ENCODE measurements around the gene PRKACA.
A peak's percentile ranks its signal among the peaks of the same experiment; 100 is the strongest.
"Not testable (repeated sequence)": the region's sequence is repeated elsewhere in the genome, so short reads cannot be mapped to it uniquely, and the experiment has no call there.

The PRKACA gene

DNA sequence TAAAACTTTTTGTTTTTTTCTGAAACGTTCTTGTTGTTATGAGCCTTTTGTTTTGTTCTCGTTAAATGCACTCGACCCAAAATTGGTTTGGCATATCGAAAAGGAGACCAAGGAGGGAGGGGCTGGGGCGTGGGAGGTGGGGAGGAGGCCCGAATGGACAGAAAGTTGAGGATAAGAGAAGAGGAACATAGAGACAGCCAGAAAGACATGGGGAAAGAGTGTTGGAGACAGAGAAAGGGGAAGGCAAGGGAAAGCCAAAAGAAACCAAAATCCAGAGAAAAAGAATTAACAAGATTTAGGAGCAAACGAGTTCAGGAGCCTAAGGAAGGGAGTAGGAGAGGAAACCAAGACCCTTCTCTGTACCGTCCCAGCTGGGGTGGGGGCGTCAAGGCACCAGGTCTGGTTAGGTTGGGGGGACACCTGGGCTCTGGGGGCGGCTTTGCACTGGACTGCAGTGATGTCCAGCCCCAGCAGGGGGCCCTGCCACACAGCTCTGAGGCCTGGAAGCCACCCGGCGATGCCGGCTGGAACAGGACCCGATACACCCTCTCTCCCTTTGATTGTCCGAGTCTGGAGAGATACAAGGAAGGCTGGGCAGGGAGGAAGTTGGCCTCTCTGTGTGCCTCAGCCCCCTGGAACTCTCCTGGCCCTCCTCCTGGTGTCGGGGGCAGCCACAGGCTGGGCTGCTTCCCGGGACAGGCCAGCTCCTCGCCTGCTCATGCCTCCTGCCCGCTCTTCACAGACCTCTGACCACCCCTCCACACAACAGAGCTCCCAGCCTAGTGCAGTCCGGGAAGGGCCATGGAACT lies 30.4 kb upstream of the PRKACA start:
- DNase-seq, result peak; percentile 18

DNA sequence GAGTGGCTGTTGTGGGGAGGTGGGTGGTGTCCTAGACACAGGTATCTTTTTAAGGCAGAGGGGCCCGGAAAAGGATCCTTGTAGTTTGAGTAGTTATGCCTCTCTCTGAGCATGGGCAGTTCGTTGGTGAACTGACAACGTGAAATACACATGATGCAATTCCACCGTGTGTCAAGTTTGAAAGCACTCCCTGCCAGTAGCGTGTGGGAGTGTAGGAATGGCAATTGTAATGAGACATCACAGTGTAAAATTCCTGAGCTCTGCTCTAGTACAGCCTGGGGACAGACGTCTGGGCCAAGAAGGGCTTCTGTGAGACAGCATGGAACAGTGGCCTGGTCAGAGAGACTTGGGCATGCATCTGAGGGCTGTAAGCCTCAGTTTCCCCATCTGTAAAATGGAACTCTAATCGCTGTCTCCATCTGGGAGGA lies 29.2 kb upstream of the PRKACA start:
- no peak for DNase-seq

DNA sequence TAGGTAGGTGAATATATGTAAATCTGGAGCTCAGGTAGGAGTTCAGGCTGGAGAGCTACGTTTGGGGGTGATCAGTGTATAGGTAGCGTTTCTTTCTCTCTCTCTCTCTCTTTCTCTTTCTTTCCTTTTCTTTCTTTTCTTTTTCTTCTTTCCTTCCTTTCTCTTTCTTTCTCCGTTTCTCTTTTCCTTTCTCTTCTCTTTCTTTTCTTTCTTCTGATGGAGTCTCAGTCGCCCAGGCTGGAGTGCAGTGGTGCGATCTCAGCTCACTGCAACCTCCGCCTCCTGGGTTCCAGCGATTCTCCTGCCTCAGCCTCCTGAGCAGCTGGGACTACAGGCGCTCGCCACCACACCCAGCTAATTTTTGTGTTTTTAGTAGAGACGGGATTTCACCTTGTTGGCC lies 28.6 kb upstream of the PRKACA start:
- not testable (repeated sequence) for DNase-seq

DNA sequence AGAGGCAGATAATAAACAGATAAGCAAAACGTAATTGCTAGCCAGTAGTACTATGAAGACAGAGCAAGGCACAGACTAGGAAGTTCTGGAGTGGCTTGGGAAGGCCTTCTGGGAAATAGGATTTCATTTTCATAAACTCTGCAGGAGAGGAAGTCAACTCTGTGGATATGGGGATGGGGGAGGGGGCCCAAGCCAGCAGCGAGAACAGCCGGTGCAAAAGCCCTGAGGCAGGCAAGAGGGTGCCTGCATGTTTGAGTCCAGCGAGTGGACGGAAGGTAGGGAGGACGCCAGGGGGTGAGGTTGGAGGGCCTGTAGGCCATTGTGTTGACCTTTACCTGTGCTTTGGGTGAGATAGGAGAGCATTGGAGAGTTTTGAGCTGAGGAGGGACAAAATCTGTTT lies 27.8 kb upstream of the PRKACA start:
- no peak for DNase-seq

DNA sequence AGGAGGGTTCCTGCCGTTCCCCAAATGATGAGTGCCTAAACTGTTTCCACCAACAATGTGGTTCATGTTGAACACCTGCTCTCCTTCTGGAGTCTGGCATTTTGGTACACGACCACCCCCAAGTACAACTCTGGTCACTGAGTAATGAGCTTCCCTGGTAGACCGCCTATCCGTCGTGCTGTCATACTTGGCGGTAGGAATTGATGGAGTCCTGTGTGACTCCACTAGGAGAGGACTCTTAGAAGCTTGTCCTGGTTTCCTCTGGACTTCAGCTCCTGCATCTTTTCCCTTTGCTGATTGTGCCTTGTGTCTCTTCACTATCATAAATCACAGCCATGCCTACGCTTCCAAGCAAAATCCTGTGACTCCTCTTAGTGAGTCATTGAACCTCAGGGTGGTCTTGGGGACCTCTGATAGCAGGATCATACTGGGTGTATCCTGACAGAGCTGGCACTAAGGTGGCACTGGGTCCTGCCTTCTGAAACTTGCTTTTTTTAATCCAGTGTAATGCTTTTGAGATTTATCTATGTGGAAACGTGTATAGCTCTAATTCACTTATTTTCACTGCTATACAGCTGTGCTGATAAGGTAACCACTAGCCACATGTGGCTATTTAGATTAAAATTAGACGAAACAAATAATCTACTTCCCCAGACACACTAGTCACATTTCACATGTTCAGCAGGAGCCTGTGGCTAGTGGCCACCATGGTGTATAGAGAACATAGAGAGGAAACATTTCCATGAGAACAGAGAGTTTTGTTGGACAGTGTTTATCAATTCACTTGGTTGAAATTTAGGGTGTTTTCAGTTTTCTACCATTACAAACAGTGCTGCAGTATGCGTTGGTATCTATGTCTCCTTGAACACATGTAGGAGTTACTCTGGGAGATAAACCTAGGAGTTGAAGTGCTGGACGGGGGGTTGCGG lies 25.0 kb upstream of the PRKACA start:
- DNase-seq, result no peak

DNA sequence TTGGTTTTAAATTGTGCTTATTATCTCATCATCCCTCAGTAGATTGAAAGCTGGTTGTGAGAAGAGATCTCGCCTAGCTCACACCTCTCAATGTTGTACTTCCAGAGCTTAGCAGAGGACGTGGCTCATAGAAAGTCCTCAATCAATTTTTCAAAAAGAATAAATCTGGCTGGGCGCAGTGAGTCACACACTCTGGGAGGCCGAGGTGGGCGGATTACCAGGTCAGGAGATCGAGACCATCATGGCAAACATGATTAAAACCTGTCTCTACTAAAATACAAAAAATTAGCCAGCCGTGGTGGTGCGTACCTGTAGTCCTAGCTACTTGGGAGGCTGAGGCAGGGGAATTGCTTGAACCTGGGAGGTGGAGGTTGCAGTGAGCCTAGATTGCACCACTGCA lies 23.5 kb upstream of the PRKACA start:
- no peak for DNase-seq

DNA sequence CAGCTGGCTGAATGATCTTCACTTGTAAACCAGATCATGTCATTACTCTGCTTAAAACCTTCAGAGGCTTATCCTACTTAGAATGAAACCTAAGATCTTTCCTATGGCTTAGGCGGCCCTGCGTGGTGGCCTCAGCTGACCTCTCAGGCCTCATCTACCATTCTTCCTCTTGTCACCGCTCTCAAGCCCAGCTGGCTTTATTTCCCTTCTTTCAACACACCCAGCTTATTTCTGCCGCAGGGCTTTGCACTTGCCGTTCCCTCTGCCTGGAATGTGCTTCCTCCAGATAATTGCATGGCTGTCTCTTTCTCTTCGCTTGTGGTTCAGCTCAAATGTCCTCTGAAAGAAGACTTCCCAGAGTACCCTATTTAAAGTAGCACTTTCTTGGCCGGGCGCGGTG lies 22.4 kb upstream of the PRKACA start:
- DNase-seq, result no peak

DNA sequence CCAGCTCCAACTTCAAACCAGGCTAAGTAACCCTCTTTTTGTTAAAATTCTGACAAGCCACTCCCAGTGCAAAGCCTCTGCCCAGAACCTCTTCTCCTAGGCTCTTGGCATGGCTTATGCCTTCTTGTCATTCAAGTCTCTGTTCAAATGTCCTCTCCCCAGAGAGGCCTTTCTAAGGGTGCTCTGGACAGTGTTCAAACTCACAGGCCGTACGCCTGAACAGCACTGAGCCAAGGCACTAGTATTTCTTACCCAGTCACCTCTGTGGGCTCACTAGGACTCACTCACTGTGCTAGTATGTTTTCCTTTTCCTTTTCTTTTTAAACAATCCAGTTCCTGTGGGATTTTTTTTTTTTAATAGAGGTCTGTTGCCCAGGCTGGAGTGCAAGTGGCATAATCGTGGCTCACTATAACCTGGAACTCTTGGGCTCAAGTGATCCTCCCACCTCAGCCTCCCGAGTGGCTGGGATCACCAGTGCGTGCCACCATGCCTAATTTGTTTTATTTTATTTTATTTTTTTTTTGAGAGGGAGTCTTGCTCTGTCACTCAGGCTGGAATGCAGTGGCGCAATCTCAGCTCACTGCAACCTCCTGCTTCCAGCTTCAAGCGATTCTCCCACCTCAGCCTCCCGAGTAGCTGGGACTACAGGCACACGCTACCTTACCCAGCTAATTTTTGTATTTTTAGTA lies 21.2 kb upstream of the PRKACA start:
- no peak for DNase-seq

DNA sequence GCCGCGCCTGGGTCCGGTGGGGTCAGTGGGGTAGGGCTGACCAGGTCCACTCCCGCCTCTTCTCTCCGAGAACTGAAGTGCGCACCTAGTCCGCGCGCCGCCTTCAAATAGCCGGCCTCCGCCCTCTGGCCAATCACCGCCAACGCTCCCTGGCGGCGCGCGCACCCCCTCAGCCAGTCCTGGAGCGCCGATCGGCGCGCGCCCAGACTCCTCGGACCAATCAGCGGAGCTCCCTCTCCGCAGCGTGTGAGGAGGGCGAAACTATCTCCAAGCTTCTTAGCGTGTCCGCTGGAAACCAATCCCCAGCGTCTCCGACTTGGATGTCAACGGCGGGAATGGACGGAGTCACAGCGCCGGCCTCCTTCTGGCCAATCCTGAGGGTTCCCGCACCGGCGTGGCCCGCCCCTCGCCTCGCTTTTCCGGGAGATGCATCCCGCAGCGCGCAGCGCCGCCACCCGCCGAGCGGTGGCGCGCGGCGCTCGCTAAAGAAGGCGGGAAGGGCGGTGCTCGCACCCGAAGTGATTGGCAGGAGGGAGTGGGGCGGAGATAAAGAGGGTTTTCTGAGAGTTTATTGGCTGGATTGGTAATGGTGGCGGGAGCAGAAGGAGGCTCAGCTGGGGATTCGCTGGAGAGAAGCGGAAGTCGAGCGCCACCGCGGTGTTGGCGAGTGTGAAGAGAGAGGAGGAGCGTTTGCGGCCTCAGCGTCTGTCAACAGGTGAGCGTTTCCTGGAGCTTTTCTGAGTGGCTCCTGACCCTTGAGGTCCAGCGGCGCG lies 19.1 kb upstream of the PRKACA start, which contains the start of gene ASF1B:
Gene ASF1B, minus strand, starts transcription at position 81 of the 773 bp plus-strand sequence. CDS start 133 bp downstream, outside the sequence.
- peak; percentile 99 for DNase-seq

DNA sequence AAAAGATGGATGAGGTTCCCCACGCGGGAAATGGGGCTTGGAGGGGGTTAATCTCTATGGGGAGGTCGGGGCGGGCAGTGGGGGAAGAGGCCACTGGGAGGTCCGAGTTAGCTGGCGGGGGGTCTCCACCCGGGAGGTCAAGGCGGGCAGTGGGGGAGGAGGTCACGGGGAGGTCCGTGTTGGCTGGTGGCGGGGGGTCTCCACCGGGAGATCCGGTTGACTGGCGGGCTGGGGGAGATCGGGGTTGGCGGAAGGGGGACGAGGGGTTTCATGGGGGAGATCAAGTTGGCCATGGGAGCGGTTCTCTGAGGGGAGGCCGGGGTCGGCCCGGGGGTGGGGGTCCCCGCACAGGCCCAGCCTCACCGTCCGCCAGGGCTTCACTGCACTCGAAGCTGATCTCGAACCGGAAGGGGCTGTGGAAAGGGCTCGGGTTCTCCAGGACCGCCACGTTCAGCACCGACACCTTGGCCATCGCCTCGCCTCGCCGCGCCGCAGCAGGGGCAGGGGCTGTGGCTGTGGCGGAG lies 18.5 kb upstream of the PRKACA start:
- no peak for DNase-seq

DNA sequence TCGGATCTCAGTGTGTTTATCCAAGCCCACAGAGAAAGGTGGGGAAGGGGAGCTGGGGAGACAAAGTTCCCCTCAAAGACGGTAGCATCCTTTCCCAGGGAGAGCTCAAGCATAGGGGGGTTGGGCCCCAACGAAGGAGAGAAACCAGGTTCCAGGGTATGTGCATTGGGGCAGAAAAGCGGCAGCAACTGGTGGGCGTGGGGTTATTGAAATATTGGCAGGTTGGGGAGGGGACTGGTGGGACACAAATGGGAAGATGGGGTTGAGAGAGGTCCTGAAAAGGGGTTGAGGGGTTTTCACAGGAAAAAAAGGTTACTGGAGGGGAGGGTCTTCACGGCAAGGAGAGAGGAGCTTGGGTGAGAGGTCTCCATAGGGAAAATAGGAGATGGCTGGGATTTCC lies 17.8 kb upstream of the PRKACA start:
- DNase-seq, result no peak

DNA sequence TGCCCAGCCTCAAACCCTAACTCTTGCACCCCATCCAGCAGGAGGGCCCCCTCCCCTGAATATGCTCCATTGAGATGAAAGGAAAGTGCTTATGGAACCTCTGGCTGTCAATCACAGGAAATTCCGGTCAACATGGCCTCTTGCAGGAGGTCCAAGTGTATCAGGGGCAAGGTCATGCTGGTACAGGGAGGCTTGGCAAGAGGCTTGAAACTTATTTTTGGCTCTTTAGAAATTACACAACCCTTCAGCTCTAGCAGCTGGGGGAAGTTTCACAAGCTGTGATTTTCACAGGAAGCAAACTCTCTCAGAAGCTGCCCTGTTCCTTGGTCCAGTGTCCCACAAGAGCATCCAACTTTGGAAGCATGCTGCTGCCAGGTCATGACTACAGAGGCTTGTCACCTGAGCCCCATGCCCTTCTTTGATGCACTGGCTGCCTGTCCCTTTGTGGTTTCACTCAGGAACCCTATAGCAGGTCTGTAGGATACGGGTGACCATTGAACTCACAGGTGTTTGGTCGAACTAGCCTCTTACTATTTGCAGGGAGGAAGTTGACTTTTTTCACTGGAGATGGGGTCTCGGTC lies 10.5 kb upstream of the PRKACA start:
- DNase-seq, result no peak

DNA sequence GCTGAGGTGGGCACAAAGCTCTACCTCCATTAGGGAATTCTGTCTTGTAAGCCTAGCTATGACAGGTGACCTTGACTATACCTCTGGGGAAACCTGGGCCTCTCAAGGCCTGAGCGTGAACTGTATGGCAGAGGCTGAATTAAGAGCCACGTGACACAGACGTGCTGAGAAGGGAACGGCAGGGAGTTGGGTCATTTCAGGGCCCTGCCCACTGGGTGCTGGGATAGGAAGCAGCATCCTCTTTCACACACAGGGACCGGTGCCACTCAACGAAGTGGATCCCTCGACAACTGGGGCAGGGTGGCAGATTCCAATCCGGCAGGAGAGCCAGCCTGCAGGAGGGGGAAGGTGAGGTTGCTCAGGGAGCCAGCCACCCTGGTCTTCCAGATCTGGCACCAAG lies 9.6 kb upstream of the PRKACA start:
- DNase-seq, result no peak

DNA sequence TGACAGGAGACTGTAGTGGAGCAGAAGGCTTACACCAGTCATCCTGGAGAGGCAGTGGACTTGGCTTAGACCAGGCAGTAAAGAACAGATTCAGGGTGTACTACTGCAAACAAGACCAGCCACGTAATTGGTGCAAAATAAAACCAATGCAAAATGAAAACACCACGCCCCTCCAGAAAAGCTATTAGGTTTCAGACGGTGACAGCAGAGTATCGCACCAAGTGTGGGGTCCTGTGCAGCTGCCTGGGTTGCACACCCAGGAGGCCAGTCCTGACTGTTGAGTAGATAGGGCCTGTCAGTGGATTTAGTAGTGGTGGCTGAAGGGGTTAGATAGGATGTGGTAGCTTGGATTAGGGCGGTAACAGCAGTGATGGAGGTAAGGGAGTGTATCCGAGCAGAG lies 5.4 kb upstream of the PRKACA start:
- DNase-seq, result no peak

DNA sequence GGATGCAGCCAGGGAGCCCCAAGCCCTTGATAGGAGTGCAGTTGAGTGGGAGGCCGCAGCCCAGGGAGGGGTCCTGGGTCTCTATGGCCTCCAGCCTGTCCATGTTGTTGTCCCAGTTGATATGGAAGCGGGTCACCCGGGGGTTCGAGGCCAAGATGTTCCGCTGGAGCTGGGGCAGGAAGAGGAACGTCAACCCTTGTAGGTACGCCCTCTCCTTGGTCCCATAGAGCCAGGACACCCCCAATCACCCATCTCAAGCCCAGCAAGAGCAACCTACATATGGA lies 2.9 kb upstream of the PRKACA start:
- no peak for DNase-seq

DNA sequence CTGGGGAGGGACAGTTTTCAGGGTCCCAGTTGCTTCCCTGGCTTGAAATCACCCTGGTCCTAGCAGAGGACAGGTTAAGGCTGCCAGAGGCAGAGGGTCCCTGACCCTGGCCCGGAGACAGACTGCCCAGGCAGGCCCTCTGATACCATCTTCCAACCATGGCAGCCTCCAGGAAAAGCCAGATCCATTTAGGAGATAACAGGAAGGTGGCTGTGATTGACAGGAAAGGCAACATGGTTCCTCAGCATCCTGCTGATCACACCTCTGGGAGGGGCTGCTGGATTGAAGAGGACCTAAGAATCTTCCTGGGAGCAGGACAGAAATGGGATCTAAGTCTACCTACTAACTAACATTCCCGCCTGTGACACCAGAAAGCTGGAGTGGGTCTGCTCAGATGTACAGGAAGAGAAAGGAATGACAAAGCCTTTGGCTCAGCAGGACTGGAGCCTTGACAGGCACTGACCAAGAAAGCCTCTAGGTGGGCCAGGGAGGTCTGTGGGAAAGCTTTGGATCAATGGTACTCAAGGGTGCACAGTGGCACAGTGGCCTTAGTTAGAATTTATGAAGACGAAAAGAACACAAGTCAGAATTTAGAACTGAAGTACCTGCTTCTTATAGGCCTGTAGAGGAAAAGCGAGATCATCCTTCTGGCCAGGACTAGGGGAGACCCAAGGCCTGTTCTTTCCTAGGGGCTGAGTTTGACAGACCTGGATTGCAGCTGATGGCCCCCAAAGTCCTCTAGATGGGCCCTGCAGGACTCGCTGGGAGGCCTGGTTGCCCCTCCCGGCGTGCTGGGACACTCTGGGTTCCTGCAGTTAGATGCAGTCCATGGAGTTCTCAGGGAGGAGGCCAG lies 2.3 kb upstream of the PRKACA start:
- DNase-seq, result no peak

DNA sequence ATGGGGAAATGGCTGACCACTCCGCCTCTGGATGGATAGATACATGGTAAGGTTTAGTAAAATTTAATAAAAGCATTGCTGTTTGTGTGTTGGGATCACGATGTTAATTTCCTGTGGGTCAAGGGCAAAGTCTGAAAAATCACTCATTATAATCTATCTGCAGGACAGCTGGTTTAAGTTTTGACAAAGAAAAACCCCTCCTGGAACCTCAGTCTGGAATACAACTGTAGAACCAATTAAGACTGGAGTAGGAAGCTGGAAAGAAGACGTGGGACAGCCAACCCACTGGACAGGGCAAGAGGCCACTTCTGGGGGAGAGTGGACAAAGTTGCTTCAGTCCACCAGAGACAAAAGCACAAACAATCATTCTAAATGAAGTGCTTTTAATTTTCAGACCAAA lies 1.6 kb upstream of the PRKACA start:
- no peak for DNase-seq

DNA sequence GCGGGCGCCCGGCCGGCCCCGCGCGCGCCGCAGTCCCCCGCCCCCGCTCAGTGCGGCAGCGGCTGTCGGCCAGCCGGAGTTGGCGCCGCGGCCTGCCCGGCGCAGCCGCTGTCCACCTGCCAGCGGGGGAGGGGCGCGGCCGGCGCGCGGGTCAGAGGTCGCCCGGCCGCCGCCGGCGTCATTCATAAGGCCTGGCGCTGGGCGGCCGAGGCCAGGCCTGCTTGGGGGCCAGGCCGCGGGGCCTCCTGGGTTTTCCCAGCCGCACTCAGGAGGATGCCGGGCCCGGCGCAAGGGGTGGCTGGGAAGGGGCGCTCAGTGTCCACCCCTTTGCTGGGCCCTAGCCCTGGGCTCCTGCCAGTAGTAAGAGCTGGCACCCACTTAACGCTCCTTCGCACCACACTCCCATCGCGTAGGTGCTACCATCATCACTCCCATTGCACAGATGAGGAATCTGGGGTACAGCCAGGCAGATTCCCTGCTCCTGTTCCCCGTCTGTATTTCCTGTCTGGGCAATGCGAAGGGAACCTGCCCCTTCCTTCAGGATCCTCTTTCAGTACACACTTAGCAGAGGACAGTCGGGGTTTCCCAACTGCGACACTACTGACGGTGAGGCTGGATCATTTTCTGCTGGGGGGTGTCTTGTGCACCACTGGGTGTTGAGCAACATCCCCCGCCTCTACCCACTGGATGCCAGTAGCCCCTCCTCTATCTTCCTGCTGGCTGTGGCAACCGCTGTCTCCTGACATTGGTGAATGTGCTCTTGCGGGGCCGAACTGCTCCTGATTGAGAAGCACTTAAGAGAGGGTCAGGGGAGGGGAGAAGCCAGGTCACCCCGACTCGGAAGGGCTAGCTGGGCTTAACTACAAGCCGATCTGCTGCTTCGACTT lies 846 bp upstream of the PRKACA start:
- peak; percentile 34 for DNase-seq

DNA sequence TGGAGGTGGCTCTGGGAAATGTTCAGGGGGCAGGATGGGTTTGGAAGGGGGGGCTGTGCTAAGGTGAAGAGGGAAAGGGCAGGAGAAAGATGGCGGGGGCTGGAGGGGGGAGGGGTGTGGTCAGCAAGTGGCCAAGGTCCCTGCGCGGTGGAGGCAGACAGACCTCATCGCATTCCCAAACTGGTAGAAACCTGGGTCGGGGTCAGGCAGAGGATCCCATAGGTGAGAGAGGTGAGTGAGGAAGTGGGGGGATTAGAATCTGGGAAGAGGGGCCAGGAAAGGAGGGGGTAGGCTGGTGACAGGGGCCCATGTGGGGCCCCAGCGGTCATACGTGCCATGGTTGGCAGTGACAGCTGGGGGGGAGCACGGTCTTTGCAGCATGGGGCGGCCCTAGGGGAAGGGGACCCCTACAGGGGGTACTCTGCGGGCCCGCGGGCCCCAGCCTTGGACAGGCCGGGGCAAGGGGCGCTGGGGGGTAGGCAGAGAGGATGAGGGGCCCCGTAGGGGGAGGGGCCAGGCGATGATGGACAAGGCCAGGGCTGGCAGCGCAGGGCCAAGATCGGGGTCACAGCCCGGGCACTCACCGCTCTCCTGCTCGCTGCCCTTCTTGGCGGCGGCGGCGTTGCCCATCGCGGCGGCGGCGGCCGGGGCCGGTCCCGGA lies 514 bp downstream of the PRKACA start:
- DNase-seq, result no peak

DNA sequence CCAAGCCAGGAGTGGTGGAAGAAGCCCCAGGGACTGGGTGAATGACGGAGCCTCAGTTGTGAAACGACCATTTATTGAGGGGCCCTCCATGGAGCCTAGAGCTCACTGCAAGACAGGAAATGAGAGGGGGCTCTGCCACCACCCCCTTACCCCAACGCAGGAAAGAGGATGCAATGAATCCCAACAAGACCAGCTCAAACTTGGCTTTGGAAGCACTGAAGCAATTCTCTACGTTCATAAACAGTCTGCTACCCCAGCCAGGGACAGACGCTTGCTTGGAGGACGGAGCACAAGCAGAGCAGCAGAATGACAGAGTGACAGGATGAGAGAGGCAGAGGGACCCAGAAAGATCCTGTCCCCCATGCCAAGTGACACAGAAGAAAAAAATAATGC lies 1.0 kb downstream of the PRKACA start:
- no peak for DNase-seq

Measured in NCI-H2227 treated with DMSO at 0.1 percent for 48 hours (cell line).